GM19025 (cell line): ENCODE data around the gene ATAD3C.
"Not testable (repeated sequence)": the region's sequence is repeated elsewhere in the genome, so short reads cannot be mapped to it uniquely, and the experiment has no call there.

Source experiments
- ATAC-seq: cut with Tn5 transposase; IDR thresholded peaks from one replicate; pipeline ENCODE4 v1.9.1; 2021; ENCODE audit warnings: mild to moderate bottlenecking, low read depth, moderate library complexity; ENCODE audit not compliant: unreplicated experiment

ATAD3C gene

GRCh38 chr1:1418464-1419362 lies 30.8 kb upstream of the ATAD3C start:
- no peak for ATAC-seq

GRCh38 chr1:1419363-1419812 lies 30.1 kb upstream of the ATAD3C start:
- ATAC-seq = no peak

- no peak for ATAC-seq
These were observed 29.5 kb upstream of the ATAD3C start for GRCh38 chr1:1419813-1420653.

- no peak for ATAC-seq
These were observed 28.8 kb upstream of the ATAD3C start for GRCh38 chr1:1420654-1421141.

- no peak for ATAC-seq
These were observed 28.2 kb upstream of the ATAD3C start, which contains the start of gene ANKRD65 for GRCh38 chr1:1421147-1421906. Gene ANKRD65, minus strand, starts transcription at chr1:1421276. Its CDS starts 271 bp downstream, at chr1:1421005.

- ATAC-seq = no peak
These were observed 27.5 kb upstream of the ATAD3C start for GRCh38 chr1:1421907-1422464.

GRCh38 chr1:1422465-1423244 lies 26.8 kb upstream of the ATAD3C start:
- no peak for ATAC-seq

DNA sequence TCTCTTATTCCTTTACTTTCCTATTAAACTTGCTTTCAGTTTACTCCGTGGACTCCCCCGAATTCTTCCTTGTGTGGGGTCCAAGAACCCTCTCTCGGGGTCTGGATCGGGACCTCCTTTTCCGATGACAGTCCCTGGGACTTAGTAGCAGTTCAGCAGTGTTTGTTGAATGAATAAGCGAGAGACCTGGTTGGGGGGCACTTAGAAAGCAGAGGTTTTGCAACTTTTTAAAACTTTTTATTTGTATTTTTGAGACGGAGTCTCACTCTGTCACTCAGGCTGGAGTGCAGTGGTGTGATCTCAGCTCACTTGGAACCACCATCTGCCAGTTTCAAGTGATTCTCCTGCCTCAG lies 26.3 kb upstream of the ATAD3C start:
- no peak for ATAC-seq

- no peak for ATAC-seq
These were observed 24.8 kb upstream of the ATAD3C start for GRCh38 chr1:1424707-1425106.

DNA sequence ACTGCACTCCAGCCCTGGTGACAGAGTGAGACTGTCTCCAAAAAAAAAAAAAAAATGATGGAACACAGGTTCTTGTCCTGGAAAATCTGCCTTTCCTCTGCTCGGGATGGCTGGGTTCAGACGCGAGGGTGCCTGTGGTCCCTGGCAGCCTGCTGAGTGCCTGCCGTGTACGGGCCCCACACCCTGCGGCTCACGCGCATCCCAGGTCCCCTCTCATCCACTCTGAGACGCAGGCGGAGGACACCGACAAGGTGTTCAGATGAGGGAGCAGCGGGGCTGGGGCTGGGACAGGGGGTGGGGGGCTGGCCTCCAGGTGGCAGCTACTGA lies 24.1 kb upstream of the ATAD3C start:
- no peak for ATAC-seq

DNA sequence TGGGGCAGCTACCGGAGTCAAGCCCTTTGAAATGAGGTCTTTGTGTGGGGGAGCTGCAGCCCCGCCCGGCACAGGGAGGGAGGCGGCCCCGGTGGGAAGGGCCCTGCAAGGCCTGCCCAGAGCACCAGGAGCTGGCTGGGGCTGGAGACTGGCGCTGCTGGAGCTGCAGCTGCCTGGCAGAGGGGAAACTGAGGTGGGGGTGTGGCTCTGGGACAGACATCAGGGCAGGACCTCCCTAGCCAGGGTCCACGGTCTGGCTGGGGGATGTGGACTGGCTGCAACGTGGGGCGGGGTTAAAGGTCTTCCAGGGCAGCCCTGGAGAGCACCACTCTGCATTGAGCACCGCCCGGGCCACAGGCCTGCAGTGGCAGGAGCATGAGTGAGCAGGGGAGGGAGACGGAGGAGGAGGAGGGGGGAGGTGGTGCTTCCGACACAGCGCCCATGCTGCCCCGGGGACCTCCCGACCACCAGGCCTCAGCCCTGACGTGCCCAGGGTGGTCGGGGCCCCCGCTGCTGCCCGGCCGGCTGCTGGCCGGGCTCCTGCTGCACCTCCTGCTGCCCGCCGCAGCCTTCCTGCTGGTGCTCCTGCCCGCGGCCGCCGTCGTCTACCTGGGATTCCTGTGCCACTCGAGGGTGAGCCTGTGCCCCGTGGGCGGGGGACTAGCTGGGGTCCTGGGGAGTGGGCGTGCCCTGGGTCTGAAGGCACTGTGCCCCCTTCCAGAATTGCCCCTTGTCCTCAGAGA lies 23.6 kb upstream of the ATAD3C start:
- no peak for ATAC-seq

DNA sequence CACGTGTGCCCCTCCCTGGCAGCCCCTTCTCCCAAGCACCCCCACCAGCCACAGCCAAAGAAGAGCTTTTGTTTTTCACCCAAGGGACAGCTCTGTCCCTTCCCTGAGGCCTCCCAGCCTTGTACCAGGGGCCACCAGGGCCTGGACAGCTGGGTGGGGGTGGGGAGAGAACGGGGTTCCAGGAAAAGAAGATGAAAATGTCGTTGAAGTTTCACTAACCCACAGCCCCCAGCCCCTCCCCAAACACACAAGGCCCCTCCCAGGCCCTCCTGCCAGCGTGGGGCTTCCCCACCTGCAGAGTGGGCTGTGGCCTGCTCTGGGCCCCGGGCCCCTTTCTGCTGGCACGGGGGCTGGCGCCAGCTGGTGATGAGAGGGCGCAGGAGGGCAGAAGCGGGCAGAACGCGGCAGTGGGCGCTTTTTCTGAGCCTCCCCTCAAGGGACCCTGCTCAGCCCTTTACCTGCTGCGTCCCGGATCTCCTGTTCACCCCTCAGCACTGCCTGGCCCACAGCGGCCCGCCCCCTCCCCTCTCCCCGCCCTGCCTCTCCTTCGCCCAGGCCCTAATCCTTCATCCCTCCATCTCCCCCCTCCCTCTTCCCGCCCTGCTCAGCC lies 22.9 kb upstream of the ATAD3C start:
- no peak for ATAC-seq

GRCh38 chr1:1427106-1427819 lies 22.2 kb upstream of the ATAD3C start:
- no peak for ATAC-seq

DNA sequence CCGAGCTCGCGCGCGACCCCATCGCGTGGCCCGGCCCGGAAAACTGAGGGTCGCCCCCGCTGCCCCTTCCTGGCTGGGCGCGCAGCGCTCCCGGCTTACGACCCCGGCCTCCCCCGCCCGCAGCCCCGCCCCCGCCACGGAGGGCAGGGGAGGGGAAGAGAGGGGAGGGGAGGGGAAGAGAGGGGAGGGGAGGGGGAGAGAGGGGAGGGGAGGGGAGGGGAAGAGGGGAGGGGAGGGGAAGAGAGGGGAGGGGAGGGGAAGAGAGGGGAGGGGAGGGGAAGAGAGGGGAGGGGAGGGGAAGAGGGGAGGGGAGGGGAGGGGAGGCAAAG lies 21.7 kb upstream of the ATAD3C start:
- no peak for ATAC-seq

DNA sequence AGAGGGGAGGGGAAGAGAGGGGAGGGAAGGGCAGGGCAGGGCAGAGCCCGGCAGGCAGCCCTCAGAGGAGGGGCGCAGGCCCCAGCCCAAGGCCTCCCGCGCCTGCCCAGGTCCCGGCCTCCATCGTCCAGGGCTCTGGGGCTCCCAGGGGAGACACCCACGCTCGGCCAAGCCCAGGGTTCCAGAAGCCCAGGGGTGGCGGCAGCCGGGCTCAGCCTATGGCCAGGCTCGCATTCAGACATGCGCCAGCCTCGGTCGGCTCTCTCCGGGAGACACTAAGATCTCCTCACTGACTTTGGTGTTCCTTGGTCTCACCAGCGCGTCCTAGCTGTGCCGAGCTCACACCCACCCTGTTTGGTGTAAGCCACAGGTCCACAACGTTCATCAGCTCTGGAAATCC lies 21.3 kb upstream of the ATAD3C start:
- no peak for ATAC-seq

DNA sequence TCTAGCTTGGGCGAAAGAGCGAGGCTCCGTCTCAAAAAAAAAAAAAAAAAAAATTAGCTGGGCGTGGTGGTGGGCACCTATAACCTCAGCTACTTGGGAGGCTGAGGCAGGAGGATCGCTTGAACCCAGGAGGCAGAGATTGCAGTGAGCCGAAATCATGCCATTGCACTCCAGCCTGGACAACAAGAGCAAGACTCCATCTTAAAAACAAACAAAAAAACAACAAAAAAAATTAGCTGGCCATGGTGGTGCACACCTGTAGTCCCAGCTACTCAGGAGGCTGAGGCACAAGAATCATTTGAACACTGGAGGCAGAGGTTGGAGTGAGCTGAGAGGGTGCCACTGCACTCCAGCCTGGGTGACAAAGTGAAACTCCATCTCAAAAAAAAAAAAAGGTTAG lies 20.5 kb upstream of the ATAD3C start:
- not testable (repeated sequence) for ATAC-seq

GRCh38 chr1:1429671-1430073 lies 19.8 kb upstream of the ATAD3C start:
- ATAC-seq = no peak
